Neural cell (in vitro differentiated cells): Measurements from ENCODE around the gene TIMM13. TPM values are rescaled to one million over a fixed set of nuclear protein-coding genes. Genes with fewer than 3 reads are reported as not detected.
"Not testable (repeated sequence)": the region's sequence is repeated elsewhere in the genome, so short reads cannot be mapped to it uniquely, and the experiment has no call there.

ENCODE experiments used
- H2AFZ ChIP-seq: fragments of 200-600, 300-800 bp; sonication (generic), shearing (Covaris generic); 2 replicates; pipeline ENCODE4 v1.6.0; 2014; ENCODE audit warnings: low read depth, mild to moderate bottlenecking, antibody characterized with exemption, low read length, moderate library complexity
- H3F3A ChIP-seq: fragments of 200-600 bp; shearing (Covaris generic); 2 replicates; pipeline ENCODE4 v1.6.1; 2016; ENCODE audit warnings: mild to moderate bottlenecking, moderate library complexity, mixed read lengths, antibody characterized with exemption, low read length; ENCODE audit not compliant: insufficient read depth, poor library complexity, severe bottlenecking
- H3K27ac ChIP-seq: fragments of 200-600, 300-800 bp; sonication (generic), shearing (Covaris generic); 2 replicates; pipeline ENCODE4 v1.5.1; 2014; ENCODE audit warnings: mild to moderate bottlenecking, low read length, moderate library complexity
- H3K27me3 ChIP-seq: fragments of 300-800, 200-600 bp; sonication (generic), shearing (Covaris generic); 2 replicates; pipeline ENCODE4 v1.6.0; 2014; ENCODE audit warnings: mild to moderate bottlenecking, low read depth, low read length, moderate library complexity; ENCODE audit not compliant: insufficient read depth
- H3K36me3 ChIP-seq: fragments of 300-800, 200-600 bp; sonication (generic), shearing (Covaris generic); 2 replicates; pipeline ENCODE4 v1.5.1; 2014; ENCODE audit warnings: mild to moderate bottlenecking, antibody characterized with exemption, low read length, moderate library complexity; ENCODE audit not compliant: insufficient read depth
- H3K4me2 ChIP-seq: fragments of 300-800, 200-600 bp; sonication (generic), shearing (Covaris generic); 2 replicates; pipeline ENCODE4 v1.6.0; 2014; ENCODE audit warnings: mild to moderate bottlenecking, low read length
- H3K4me3 ChIP-seq: fragments of 300-800, 200-600 bp; sonication (generic), shearing (Covaris generic); 2 replicates; pipeline ENCODE4 v1.5.1; 2014; ENCODE audit warnings: mild to moderate bottlenecking, low read length, moderate library complexity
- H3K79me2 ChIP-seq: fragments of 200-600 bp; shearing (Covaris generic); replicated peaks from 2 replicates; pipeline ENCODE4 v1.6.0; 2014; ENCODE audit warnings: mild to moderate bottlenecking, low read length, moderate library complexity; ENCODE audit not compliant: insufficient read depth
- H3K9ac ChIP-seq: fragments of 300-800, 200-600 bp; sonication (generic), shearing (Covaris generic); 2 replicates; pipeline ENCODE4 v1.6.1; 2016; ENCODE audit warnings: mild to moderate bottlenecking, low read length, mixed read lengths
- H3K9me2 ChIP-seq: fragments of 200-600 bp; shearing (Covaris generic); 2 replicates; pipeline ENCODE4 v1.6.1; 2016; ENCODE audit warnings: mild to moderate bottlenecking, low read length, mixed read lengths; ENCODE audit not compliant: insufficient read depth
- H3K9me3 ChIP-seq: fragments of 200-600, 300-800 bp; sonication (generic), shearing (Covaris generic); 2 replicates; pipeline ENCODE4 v1.6.1; 2016; ENCODE audit warnings: mild to moderate bottlenecking, mixed run types, low read length, moderate library complexity, mixed read lengths
- H4K20me1 ChIP-seq: fragments of 200-600 bp; shearing (Covaris generic); 2 replicates; pipeline ENCODE4 v1.6.1; 2016; ENCODE audit warnings: mild to moderate bottlenecking, mixed run types; ENCODE audit not compliant: insufficient read depth
- CTCF ChIP-seq: fragments of 450-650 bp; IDR thresholded peaks from 2 replicates; pipeline ENCODE4 v1.5.1; 2014; ENCODE audit warnings: antibody characterized with exemption, mild to moderate bottlenecking, moderate library complexity; ENCODE audit not compliant: poor library complexity, severe bottlenecking
- EP300 ChIP-seq: fragments of 450-650 bp; conservative IDR thresholded peaks from 2 replicates; pipeline ENCODE4 v1.6.1; 2014; ENCODE audit warnings: antibody characterized with exemption, mild to moderate bottlenecking, moderate library complexity; ENCODE audit not compliant: poor library complexity, severe bottlenecking
- EZH2 ChIP-seq: fragments of 200-600, 300-800 bp; shearing (Covaris generic), sonication (generic); IDR thresholded peaks from 2 replicates; pipeline ENCODE4 v1.6.1; 2014; ENCODE audit warnings: antibody characterized with exemption, low read length, borderline replicate concordance, mild to moderate bottlenecking; ENCODE audit not compliant: insufficient read depth, poor library complexity, severe bottlenecking
- MXI1 ChIP-seq: fragments of 450-650 bp; conservative IDR thresholded peaks from 2 replicates; pipeline ENCODE4 v1.6.1; 2014; ENCODE audit warnings: antibody characterized with exemption, mild to moderate bottlenecking; ENCODE audit not compliant: poor library complexity, severe bottlenecking
- POLR2AphosphoS5 ChIP-seq: IDR thresholded peaks from 2 replicates; pipeline ENCODE4 v1.6.1; 2012
- RAD21 ChIP-seq: fragments of 450-650 bp; conservative IDR thresholded peaks from 2 replicates; pipeline ENCODE4 v1.6.1; 2014; ENCODE audit warnings: antibody characterized with exemption, mild to moderate bottlenecking, moderate library complexity
- SMC3 ChIP-seq: fragments of 450-650 bp; conservative IDR thresholded peaks from 2 replicates; pipeline ENCODE4 v1.6.1; 2014; ENCODE audit warnings: antibody characterized with exemption, mild to moderate bottlenecking, moderate library complexity; ENCODE audit not compliant: poor library complexity
- TAF1 ChIP-seq: IDR thresholded peaks from 2 replicates; pipeline ENCODE4 v1.6.1; 2012; ENCODE audit warnings: low read depth
- polyA plus RNA-seq: library from polyadenylated mRNA; depleted of rRNA; stranded (reverse); fragments of >200 nt; gene quantifications from 2 replicates; pipeline ENCODE4 v1.2.3, GENCODE V29; 2014
- TF ChIP-seq, protein P1 (sequence below): IDR thresholded peaks from 2 replicates; pipeline ENCODE4 v1.6.1; 2012; ENCODE audit warnings: borderline replicate concordance

The TIMM13 gene
- polyA plus RNA-seq, 1 donor from 2014 or later, result 73.0 TPM

DNA sequence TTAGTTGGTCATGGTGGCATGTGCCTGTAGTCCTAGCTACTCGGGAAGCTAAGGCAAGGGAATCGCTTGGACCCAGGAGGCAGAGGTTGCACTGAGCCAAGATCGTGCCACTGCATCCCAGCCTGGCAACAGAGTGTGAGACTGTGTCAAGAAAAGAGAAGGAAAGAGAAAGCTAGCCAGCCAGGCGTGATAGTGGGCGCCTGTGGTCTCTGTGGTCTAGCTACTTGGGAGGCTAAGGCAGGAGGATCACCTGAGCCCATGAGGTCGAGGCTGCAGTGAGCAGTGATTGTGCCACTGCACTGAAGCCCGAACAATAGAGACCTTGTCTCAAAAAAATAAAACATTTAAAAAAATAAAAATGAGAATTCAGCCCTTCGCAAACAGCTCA lies 33.3 kb downstream of the TIMM13 start:
- Histone ChIP-seq H3K27ac (no peak overlapping the region), H3K79me2 (no peaks in the 10 kb centered on the region), H2AFZ (no peak overlapping the region), H3F3A (no peaks in the 10 kb centered on the region), H3K4me2 (no peak overlapping the region), H3K9ac (no peak overlapping the region), H4K20me1 (no peaks in the 10 kb centered on the region), H3K9me3 (no peaks in the 10 kb centered on the region), H3K9me2 (no peaks in the 10 kb centered on the region), H3K27me3 (no peaks in the 10 kb centered on the region), H3K4me3 (no peak overlapping the region), H3K36me3 (no peaks in the 10 kb centered on the region)
- TF ChIP-seq CTCF (no peak), EP300 (no peak), TAF1 (no peak), EZH2 (no peak), RAD21 (no peak), MXI1 (no peak), SMC3 (no peak), POLR2AphosphoS5 (no peak)
- TF ChIP-seq, protein P1, sequence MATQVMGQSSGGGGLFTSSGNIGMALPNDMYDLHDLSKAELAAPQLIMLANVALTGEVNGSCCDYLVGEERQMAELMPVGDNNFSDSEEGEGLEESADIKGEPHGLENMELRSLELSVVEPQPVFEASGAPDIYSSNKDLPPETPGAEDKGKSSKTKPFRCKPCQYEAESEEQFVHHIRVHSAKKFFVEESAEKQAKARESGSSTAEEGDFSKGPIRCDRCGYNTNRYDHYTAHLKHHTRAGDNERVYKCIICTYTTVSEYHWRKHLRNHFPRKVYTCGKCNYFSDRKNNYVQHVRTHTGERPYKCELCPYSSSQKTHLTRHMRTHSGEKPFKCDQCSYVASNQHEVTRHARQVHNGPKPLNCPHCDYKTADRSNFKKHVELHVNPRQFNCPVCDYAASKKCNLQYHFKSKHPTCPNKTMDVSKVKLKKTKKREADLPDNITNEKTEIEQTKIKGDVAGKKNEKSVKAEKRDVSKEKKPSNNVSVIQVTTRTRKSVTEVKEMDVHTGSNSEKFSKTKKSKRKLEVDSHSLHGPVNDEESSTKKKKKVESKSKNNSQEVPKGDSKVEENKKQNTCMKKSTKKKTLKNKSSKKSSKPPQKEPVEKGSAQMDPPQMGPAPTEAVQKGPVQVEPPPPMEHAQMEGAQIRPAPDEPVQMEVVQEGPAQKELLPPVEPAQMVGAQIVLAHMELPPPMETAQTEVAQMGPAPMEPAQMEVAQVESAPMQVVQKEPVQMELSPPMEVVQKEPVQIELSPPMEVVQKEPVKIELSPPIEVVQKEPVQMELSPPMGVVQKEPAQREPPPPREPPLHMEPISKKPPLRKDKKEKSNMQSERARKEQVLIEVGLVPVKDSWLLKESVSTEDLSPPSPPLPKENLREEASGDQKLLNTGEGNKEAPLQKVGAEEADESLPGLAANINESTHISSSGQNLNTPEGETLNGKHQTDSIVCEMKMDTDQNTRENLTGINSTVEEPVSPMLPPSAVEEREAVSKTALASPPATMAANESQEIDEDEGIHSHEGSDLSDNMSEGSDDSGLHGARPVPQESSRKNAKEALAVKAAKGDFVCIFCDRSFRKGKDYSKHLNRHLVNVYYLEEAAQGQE, result no peak

GRCh38 chr19:2392899-2393298 lies 34.5 kb downstream of the TIMM13 start:
- H3K36me3 ChIP-seq, H3K9me2 ChIP-seq, H3K9ac ChIP-seq, H3K27me3 ChIP-seq, H3K27ac ChIP-seq, H2AFZ ChIP-seq, H3K79me2 ChIP-seq, H4K20me1 ChIP-seq, H3K9me3 ChIP-seq, H3K4me3 ChIP-seq, H3K4me2 ChIP-seq, H3F3A ChIP-seq: not testable (repeated sequence)

- H3K9ac ChIP-seq, result no peak overlapping the region
- TF ChIP-seq EZH2 (no peak), EP300 (no peak), CTCF (no peak), TAF1 (no peak), RAD21 (no peak), MXI1 (no peak), SMC3 (no peak), POLR2AphosphoS5 (no peak)
- TF ChIP-seq, protein P1, result no peak
- no peaks in the 10 kb centered on the region for H4K20me1 ChIP-seq
- H3K27ac ChIP-seq, result no peak overlapping the region
- no peaks in the 10 kb centered on the region for H3K79me2 ChIP-seq
- no peaks in the 10 kb centered on the region for H3F3A ChIP-seq
- no peaks in the 10 kb centered on the region for H3K36me3 ChIP-seq
- no peaks in the 10 kb centered on the region for H3K9me3 ChIP-seq
- H3K4me3 ChIP-seq, result no peak overlapping the region
- no peaks in the 10 kb centered on the region for H3K9me2 ChIP-seq
- no peaks in the 10 kb centered on the region for H3K27me3 ChIP-seq
- H2AFZ ChIP-seq, result no peak overlapping the region
- H3K4me2 ChIP-seq, result no peak overlapping the region
Observed at GRCh38 chr19:2392366-2392765, 35.0 kb downstream of the TIMM13 start.
